HG03108 (cell line): ENCODE data around the gene ALPI.

Experiments used
- ATAC-seq: cut with Tn5 transposase; IDR thresholded peaks from one replicate; pipeline ENCODE4 v1.9.1; 2021; ENCODE audit warnings: moderate library complexity; ENCODE audit not compliant: unreplicated experiment

The ALPI gene

GRCh38 chr2:232458661-232459418, 2.9 kb downstream of the ALPI start:
- no peak for ATAC-seq

- ATAC-seq: no peak
Observed at GRCh38 chr2:232459419-232460035, 3.6 kb downstream of the ALPI start.

GRCh38 chr2:232460171-232460570, 4.2 kb downstream of the ALPI start:
- ATAC-seq: no peak

DNA sequence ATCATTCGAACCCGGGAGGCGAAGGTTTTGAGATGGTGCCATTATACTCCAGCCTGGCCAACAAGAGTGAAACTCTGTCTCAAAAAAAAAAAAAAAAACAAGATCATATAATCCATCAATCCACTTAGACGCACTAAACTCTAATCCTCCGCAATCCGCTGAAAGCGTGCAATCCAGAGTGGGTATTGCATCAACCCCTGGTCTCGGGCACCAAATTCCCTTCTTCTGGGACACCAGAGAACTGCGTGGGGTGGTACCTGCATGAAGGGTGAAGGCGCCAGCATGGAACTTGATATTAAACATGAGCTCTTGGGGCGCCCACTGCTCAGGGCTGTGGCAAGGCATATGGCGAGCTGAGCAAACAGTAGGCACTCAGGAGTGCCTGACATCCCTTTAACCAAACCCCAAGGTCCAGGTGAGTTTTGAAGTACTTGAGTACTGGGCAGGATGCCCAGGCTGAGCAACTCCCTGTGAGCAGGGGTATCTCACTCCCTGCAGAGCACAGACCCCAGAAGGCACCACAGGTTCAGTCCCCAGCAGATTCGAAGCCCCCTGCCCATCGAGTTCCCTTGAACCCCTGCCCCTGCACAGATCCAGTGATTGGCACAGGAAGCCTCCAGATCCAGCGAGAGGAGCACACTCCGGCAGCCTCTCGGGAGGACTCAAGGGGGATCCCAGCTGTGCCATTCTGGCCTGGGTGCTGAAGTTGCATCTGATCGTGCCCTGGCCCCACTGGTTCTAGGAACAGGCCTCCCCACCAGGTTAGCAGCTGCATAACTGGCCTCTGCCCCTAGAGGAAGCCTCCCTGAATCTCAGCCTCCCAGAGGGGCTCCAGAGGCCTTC, 8.0 kb downstream of the ALPI start:
- no peak for ATAC-seq

GRCh38 chr2:232464544-232464885, 8.6 kb downstream of the ALPI start:
- no peak for ATAC-seq

- ATAC-seq: no peak
Observed at GRCh38 chr2:232465061-232465460, 9.1 kb downstream of the ALPI start.

DNA sequence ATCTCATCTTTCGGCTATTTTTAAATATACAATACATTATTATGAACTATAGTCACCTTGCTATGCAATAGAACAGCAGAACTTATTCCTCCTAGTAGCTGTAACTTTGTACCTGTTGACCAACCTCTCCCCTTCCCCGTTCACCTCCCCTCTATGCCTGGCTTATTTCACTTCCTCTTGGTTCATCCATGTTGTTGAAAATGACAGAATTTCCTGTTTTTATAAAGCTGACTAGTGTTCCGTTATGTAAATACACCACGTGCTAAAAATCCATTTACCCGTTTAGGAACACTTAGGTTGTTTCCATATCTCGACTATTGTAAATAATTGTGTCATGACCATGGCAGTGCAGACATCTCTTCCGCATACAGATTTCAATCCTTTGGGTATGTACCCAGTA, 10.3 kb downstream of the ALPI start:
- no peak for ATAC-seq

DNA sequence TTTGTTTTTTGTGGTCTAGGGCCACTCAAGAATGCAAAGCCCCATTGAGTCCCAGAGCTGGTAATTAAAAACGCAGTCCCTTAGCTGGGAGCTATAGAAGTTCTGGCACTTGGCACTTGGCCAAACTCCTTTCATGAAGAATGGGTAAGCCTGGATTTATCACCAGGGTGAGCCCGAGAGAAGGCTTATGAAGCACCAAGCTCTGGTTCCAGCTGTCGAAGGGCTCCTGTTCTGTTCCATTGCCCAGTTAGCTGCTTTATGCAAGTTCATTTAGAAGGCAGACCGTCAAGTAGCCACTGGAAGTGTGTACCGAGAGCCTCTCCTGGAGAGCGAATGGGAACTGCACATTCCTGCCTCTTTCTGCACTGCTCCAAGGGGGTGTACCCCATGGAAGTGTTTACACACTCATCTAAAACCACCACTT, 17.5 kb downstream of the ALPI start:
- no peak for ATAC-seq

GRCh38 chr2:232476045-232476444, 20.1 kb downstream of the ALPI start:
- no peak for ATAC-seq

GRCh38 chr2:232476791-232477190, 20.8 kb downstream of the ALPI start:
- no peak for ATAC-seq

- no peak for ATAC-seq
Observed at GRCh38 chr2:232477751-232478510, 22.0 kb downstream of the ALPI start.

DNA sequence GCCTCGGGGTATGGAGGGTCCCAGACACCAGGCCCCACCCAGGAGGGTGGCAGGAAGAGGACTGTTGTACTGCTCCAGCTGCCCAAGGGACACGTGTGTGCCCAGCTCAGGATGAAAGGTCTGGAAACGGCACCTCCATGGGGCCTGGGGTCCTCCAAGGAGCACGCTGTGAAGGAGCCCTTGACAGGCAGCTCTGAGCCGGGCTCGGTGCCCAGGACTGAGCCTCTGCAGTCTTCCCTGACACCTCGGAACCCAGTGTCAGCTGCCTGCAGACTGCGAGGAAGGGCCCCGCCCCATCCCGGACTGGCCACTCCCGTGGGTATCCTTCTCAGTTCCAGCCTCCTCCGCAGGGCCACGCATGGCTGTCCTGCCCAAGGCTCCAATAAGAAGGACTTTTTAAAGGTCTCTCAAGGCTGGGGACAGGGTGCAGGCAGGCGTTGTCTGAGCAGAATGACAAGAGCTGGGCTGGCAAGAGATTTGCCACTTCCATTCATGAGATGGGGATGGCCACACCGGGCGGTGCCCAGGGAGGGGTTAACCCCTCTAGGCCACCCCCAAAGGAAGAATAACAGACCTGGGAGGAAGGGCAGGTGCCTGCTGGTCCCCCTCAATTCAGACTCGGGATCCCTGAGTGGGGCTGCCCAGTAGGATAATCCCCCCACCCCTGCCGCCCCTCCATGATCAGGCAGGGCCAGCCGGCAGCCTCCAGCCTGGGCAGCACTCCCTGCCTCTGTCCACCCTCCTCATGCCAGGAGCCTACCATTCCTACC, 22.8 kb downstream of the ALPI start:
- no peak for ATAC-seq

DNA sequence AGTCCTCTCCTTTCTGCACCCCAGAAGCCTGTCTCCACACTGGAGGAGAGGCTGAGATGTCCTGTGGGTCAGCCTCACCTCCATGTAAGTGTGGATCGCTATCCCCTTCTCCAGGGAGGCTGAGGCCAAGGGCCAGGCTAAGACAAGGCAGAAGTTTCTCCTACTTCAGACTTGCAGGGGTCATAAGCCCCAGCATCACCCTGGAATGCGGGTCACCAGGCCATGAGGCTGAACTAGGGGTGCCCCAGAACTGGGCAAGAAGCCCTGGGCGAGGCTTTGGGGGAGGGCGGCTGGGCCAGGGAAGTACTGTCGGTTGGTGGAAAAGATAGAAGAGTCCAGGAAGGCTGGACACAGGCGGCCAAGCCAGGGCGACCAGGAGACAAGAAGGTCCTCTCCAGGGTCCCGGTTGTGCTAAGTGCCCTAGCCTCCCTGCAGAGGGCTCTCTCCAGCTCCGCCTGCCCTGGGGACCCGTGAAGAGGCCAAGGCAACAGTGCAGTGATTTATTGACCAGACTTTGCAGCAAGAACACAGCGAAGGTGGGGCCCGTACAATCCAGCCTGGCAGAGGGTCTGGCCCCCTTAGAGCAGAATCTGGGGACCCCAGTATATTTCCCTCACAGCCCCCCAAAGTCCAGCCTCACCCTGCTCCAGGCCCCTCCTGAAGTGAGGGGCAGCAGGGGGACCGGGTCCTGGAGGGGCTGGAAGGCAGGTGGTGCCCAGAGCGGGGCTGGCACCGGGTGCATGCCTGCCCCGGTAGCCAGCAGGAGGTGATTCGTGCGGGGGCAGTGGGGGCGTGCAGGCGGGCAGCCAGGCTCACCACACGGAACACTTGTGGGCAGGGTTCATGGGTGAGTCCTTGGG, 23.6 kb downstream of the ALPI start:
- ATAC-seq: no peak

DNA sequence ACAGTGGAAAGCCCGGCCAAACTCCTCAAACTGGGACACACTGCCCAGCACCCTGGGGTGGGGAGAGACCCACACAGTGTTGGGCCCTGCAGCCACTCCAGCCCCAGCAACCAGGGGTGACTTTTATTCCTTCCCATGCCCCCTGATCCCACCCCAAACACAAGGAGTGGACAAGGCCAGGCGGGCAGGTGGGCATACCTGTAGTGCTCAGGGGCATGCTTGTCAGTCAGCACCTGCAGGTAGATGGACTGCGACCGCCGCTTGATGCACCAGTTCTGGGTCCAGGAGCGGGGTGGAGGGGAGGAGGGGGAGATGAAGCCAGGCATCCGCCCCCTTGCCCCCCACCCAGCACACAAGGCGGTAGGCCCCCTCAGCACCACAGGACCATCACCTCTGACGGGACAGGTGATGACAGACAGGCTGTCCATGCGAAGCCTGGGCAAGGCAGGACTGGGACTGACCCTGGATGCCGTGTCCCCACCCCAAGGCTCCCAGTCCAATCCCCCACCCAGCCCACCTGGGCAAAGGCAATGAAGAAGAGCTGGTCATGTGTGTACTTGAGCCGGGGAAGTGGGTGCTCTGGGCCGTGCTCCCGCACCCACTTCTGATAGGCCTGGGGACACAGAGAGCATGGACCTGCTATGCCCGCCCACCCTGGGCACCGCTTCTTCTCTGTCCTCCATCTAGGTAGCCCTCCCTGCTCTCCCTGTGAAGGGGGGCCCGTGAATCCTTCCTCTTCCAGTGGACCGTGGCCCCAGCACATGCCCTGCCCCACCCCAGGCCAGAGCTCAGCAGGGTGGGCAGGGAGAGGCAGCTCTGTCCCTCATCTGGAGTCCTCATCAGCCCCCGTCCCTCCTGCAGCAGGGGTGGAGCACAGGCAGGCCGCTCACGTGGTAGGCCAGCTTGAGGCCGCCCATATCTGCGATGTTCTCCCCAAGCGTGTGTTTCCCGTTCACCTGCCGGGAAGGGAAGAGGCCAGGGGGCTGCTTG, 24.5 kb downstream of the ALPI start:
- ATAC-seq: no peak

DNA sequence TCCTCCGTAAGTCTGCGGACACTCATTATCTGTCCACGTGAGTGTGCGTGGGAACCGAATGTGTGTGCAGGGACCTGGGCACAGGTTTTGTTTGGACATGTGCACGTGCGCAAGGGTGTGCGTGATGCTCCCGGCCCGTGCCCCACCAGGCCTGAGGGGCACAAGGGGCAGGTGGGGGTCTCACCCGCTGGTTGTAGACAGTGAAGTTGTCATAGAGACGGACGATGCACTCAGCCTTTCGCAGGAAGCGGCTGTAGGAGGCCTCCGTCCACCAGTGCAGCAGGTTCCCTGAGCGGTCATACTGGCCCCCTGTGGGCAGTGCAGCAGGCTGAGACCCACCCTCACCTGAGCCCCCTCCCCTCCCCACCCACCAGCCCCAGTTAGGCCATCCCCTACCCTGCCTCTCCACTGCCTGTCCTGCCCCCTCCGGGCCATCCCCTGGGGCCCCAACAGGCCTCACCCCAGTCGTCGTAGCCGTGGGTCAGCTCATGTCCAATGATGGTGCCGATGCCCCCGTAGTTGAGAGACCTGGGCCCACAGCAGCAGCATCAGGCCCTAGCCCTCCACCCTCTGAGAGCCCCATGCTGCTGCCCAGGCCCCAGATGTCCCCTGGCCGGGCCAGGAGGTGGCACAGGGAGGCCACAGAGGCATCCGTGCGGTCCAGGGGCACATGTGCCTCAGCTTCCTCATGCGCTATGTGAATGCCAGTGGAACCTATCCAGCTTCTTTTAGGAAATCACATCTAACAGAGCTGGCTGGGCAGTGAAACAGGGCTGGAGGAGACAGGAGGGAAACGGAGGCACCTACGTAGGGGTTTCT, 25.6 kb downstream of the ALPI start:
- no peak for ATAC-seq

DNA sequence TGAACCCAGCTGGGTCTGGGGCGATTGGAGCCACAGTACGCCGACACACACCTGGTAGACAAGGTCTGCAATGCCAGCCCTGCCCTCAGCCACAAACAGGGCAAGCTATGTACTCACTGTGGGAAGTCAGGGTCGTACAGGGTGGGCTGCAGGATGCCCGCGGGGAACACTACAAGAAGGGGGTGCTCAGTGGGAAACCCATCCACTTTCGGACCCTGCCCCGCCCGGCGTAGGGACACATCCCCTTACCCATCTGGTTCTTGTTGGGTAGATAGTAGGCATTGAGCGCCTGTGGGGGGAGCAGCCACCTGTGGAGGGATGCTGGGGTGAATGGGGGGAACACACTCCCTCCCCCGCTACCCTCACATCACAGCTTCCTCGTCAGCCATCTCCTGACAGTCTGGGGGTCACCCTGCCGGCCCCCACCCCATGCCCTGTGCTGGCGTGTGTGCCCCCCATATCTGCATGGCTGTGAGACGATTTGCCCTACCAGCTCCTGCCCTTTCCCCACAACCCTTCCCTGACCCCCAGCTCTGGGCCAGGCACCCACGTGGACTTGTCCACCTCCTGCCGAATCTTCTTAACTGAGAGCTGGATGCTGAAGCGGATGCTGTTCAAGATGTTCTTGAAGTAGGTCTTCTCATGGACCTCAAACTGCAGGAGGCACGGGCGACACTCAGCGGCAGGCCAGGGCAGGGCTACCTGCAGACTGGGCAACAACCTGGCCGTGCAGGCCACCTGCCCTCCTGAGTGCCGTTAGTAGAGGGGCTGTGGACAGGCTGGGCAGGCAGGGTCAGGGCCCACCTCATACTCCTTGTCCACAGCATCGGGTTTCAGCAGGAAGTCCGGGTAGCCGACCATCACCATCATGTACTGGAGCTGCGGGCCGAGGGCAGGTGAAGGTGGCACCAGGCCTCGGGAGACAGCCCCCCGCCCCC, 26.6 kb downstream of the ALPI start:
- no peak for ATAC-seq
